SKM-1 (cell line): Measurements from ENCODE around the gene KRIT1.
"Not testable (repeated sequence)": the region's sequence is repeated elsewhere in the genome, so short reads cannot be mapped to it uniquely, and the experiment has no call there.

Experiments
- DNase-seq: peaks from one replicate; lab custom pipeline; 2025; ENCODE audit not compliant: unreplicated experiment; lab: John Stamatoyannopoulos, UW

Gene KRIT1

DNA sequence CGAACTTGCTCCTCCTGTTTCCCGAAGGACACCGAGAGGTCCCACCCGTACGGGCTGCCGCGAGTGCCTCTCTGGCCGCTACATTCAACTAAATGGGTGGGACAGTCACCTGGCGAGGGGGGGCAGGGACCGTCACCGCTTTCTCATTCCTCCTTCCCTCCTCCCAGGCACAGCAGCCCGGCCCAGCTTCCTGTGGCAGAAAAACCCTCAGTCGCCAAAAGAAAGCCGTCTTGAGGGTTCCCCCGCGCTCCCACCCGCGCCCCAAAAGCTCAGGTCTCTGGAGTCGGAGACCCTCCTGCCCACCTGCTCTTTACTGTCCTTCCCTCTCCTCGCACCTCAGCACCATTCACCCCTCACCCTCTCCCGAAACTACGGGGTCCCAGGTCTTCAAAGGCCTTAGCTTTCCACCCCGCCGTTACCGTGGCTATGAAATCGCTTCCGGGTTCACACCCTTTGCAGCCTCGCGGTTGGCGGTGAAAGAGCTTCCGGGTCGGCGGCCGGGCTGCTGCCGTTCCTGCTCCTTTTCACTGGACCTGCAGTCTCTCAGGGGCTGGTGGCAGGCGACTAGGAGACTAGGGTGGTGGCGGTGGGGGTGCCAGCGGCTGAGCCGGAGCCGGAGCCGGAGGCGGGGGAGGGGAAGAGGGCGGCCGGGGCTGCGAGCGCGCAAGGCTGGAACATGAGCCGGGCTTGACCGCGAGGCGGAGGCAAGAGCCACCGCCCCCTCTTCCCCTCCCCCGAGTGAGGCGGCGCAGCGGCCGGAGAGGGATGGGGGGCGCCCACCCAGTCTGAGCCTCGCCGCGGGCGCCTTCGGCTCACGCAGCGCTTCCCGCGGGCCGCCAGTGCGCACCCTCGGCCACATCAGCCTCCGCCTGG is at the start of gene KRIT1, which contains the start of gene ANKIB1:
Gene KRIT1 (minus strand): TSS at position 428 of the 873 bp plus-strand sequence. CDS start 3,779 bp downstream, outside the sequence.
Gene ANKIB1 (plus strand): TSS at position 488 of the 873 bp plus-strand sequence. CDS start 49,005 bp downstream, outside the sequence.
- DNase-seq: peak; percentile 65

DNA sequence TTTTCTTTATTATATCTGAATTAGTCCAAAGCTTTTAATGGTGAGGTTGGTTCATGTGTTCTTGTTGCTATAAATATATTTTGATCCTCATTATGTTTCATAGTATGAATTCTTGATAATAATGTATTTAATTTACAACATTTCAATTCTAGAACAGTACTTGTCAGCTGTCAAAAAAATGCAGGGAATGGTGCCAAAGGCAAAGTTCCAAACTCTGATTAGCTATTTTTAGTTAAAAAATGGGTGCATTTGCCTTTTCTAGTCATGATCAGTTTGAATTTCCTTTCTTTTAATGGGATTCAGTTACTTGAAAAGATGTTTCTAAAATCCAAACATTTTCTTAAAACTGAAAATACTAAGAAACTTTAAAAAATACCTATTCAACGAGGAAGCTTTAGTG is 49.7 kb upstream of the KRIT1 start:
- no peak for DNase-seq

DNA sequence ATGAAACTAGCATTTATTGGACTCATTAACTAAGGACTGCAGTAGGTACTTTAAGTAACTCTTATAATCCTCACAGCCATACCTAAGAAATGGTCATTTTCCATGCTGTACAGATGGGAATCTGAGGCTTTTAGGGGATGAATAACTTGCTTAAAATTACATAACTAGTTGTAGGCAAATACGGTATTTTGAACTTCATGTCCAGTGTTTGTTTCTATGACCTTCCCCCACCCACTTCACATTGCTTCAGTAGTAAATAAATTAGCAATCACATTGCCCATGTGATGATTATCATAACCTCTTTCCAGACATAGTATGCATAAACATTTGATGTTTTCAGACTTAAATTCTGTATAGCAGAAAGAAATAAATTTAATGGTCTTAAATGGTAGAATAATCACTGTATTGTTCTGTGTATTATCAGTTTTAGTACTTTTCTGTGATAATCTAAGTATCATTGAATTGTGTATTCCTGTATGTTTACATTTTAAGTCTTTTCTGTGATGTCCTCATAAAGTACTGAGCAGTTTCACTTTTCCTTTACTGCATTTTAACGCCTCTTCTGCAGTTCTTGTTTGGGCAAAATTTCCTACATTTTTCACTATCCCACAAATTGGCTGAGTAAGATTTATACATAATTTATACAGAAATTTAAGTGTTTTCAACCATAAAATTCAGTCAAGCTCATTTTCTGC is 48.3 kb upstream of the KRIT1 start:
- DNase-seq: no peak

- no peak for DNase-seq
Measured at GRCh38 chr7:92292981-92293380, 47.3 kb upstream of the KRIT1 start.

- DNase-seq: no peak
Measured at GRCh38 chr7:92289321-92289720, 43.6 kb upstream of the KRIT1 start.

DNA sequence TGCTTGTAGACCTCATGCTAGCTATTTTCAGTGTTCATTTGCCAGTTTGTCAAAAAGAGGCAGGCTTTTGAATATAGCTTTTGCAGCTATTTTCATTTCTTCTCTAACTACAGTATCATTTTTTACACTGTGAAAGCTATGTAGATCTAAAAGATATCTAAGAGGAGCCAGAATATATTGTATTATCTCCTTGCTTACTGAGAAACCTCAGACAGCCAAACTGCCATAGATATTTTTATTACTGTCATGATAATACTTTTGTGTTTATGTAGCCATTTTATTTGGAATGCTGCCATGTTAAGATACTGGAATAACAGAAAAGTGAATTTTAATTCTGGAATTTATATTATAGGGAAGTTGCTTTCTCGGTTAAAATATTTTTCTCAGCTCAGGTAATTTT is 37.2 kb upstream of the KRIT1 start:
- no peak for DNase-seq

DNA sequence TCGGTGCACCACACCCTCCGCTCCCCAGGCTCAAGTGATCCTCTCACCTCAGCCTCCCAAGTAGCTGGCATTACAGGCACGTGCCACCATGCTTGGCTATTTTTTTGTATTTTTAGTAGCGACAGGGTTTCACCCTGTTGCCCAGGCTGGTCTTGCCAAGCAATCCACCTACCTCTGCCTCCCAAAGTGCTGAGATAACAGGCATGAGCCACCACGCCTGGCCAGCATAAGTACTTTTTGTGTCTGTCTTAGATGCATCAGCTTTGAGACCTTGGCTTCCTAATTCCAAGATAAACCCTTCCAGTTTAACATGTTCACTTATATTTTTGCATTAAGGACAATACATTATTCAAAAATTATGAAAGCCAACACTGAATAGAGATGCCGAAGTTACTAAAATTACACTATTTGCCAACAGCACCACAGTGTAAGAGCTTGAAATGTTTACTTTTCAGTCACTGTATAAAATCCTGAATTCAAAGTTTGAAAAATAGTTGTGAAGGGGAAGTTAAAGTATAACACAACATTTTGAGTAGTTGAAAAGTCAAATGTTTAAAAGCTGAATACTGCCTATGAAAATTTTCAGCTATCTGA is 36.6 kb upstream of the KRIT1 start:
- no peak for DNase-seq

GRCh38 chr7:92281031-92281430 is 35.3 kb upstream of the KRIT1 start:
- DNase-seq: no peak

GRCh38 chr7:92279396-92280031 is 33.8 kb upstream of the KRIT1 start:
- DNase-seq: no peak

GRCh38 chr7:92276460-92276864 is 30.7 kb upstream of the KRIT1 start:
- no peak for DNase-seq

GRCh38 chr7:92275327-92275726 is 29.6 kb upstream of the KRIT1 start:
- no peak for DNase-seq

DNA sequence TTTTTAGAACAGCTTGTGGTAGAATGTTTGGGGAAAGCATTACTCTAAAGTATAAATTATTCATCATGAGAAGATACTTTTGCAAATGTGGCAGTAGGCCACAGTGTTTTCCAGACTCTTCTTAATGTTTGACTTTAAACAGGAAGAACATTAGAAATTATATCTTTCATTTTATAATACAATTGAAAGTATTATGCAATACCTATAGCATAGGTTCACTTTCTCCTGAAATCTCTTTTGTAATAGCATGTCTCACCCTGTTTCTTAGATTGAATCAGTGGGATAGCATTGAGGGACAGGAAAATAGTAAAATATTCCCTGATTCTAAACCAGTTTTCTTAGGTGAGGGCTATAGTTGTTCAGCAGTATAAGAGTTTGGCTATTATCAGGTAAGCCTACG is 23.2 kb upstream of the KRIT1 start:
- DNase-seq: no peak

DNA sequence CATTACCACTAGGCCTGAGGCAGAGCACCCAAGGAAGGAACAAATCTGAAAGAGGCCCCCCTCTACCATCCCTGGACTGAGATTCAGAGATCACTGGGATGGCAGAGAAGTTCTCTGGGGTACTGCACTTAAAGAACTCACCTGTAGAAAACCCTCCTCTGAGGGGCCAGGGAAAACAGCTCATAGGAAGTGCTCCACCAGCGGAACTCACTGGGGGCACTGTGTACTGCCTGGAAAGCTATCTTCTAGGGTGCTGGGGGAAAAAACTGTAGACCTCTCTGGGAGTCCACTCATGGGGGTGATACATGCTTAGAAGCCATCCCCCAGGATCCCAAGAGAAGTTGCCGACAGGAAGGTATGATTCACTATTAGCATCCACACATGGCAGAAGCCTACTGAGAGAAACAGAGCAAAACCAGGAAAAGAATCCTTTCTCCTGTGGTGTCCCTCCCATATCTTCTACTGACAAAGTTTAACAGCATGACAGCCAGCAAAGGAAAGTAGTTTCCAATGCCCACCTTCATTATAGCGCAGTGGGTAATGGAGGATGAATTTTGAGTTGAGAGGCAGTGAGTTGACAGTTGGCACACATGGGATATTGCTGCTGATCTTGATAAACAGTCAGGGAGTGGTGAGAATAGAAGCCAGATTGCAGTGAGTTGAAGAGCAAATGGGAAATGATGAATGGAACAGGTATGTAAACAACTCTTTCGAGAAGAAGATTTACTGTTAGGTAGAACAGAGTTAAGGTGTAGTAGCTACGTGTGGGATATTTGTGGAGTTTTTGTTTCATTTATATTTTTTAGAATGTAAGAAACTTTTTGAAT is 20.9 kb upstream of the KRIT1 start:
- DNase-seq: no peak

DNA sequence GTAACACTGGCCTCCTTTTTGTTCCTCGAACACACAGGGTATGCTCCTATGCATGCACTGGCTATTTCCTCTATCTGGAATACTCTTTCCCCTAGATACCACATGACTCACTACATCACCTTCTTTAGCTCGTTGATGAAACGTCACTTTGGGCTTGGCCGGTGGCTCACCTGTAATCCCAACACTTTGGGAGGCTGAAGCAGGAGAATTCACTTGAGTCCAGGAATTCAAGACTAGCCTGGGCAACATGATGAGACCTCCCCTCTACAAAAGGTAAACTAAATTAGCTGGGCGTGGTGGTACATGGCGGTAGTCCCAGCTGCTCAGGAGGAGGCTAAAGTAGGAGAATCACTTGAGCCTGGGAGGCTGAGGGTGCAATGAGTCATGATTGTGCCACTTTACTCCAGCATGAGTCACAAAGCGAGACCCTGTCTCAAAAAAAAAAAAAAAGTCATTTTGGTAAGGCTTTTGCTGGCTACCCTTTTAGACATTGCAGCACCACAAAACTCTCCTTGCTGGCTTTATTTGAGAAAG is 14.6 kb upstream of the KRIT1 start:
- no peak for DNase-seq

- DNase-seq: no peak
Measured at GRCh38 chr7:92259610-92260247, 14.0 kb upstream of the KRIT1 start.

- no peak for DNase-seq
Measured at GRCh38 chr7:92259062-92259461, 13.3 kb upstream of the KRIT1 start.

DNA sequence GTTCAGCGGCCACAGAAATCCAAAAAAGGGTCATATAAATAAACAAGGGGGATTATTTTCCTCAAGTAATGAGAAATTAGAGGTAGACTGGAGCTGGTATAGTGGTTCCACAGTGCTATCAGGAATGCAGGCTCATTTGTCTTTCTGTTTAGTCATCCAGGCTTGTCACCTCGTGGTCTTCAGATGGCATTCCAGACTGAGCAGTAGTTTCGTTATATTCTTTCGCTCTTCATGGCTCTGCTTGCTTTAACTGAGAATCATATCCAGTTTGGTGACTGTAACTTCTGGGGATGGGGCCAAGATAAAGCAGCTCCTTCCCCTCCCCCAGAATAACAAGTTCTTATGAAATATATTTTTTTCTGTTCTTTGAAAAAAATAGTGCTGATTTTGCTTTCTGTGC is 9.6 kb upstream of the KRIT1 start:
- DNase-seq: no peak

DNA sequence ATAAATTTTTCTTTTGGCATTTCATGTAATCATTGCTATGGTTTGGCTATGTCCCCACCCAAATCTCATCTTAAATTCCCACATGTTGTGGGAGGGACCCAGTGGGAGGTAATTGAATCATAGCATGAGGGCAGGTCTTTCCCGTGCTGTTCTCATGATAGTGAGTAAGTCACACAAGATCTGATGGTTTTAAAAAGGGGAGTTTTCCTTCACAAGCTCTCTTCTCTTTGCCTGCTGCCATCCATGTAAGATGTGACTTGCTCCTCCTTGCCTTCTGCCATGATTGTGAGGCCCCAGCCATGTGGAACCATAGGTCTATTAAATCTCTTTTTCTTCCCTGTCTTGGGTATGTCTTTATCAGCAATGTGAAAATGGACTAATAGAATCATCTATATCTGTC is 9.1 kb upstream of the KRIT1 start:
- DNase-seq: not testable (repeated sequence)

GRCh38 chr7:92253251-92253650 is 7.5 kb upstream of the KRIT1 start:
- no peak for DNase-seq

DNA sequence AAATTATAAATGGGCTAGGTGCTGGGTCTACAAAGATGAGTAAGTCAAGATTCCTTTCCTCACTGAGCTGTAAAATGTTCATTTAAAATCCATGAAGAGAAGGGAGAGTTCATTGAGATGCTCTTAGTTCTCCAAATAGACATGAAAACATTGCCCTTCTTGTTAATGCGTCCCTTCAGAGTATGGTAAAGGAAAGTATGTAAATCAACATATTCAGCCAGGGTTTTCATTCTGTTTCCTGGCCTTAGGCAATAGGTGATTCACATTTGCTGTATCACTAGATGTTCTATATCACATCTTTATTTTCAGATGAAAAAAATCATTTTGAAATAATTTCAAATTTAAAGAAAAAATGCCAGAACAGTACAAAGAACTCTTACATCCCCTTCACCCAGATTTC is 5.5 kb upstream of the KRIT1 start:
- DNase-seq: no peak
